ENCODE measurements around the gene TSPAN33.
"Not testable (repeated sequence)": the region's sequence is repeated elsewhere in the genome, so short reads cannot be mapped to it uniquely, and the experiment has no call there.

Gene TSPAN33

GRCh38 chr7:129144095-129144833, at the start of gene TSPAN33:
Gene TSPAN33 (plus strand): TSS chr7:129144707. CDS start chr7:129144981, 274 bp downstream.
- DNase-seq (ENCODE audit: low read depth) = peak; percentile 25

GRCh38 chr7:129095258-129095657, 49.2 kb upstream of the TSPAN33 start:
- no peak for DNase-seq (ENCODE audit: low read depth)

GRCh38 chr7:129098409-129099084, 46.0 kb upstream of the TSPAN33 start:
- DNase-seq (ENCODE audit: low read depth) = no peak

- no peak for DNase-seq (ENCODE audit: low read depth)
Observed at GRCh38 chr7:129100827-129101166, 43.7 kb upstream of the TSPAN33 start.

GRCh38 chr7:129101746-129102145, 42.8 kb upstream of the TSPAN33 start:
- no peak for DNase-seq (ENCODE audit: low read depth)

GRCh38 chr7:129103561-129104324, 40.8 kb upstream of the TSPAN33 start:
- DNase-seq (ENCODE audit: low read depth) = no peak

GRCh38 chr7:129108581-129108980, 35.9 kb upstream of the TSPAN33 start:
- DNase-seq (ENCODE audit: low read depth) = no peak

GRCh38 chr7:129110258-129110981, 34.1 kb upstream of the TSPAN33 start:
- no peak for DNase-seq (ENCODE audit: low read depth)

GRCh38 chr7:129110982-129111376, 33.5 kb upstream of the TSPAN33 start:
- no peak for DNase-seq (ENCODE audit: low read depth)

- no peak for DNase-seq (ENCODE audit: low read depth)
Observed at GRCh38 chr7:129115676-129116075, 28.8 kb upstream of the TSPAN33 start.

- DNase-seq (ENCODE audit: low read depth) = no peak
Observed at GRCh38 chr7:129118182-129118581, 26.3 kb upstream of the TSPAN33 start.

GRCh38 chr7:129118976-129119375, 25.5 kb upstream of the TSPAN33 start:
- no peak for DNase-seq (ENCODE audit: low read depth)

- DNase-seq (ENCODE audit: low read depth) = not testable (repeated sequence)
Observed at GRCh38 chr7:129121501-129122077, 22.9 kb upstream of the TSPAN33 start.

GRCh38 chr7:129122078-129122750, 22.3 kb upstream of the TSPAN33 start:
- no peak for DNase-seq (ENCODE audit: low read depth)

- no peak for DNase-seq (ENCODE audit: low read depth)
Observed at GRCh38 chr7:129122751-129123509, 21.6 kb upstream of the TSPAN33 start.

- no peak for DNase-seq (ENCODE audit: low read depth)
Observed at GRCh38 chr7:129123510-129123857, 21.0 kb upstream of the TSPAN33 start.

GRCh38 chr7:129126314-129126713, 18.2 kb upstream of the TSPAN33 start:
- DNase-seq (ENCODE audit: low read depth) = no peak

- no peak for DNase-seq (ENCODE audit: low read depth)
Observed at GRCh38 chr7:129127154-129127553, 17.4 kb upstream of the TSPAN33 start.

- DNase-seq (ENCODE audit: low read depth) = no peak
Observed at GRCh38 chr7:129127601-129128000, 16.9 kb upstream of the TSPAN33 start.

- no peak for DNase-seq (ENCODE audit: low read depth)
Observed at GRCh38 chr7:129134356-129134987, 10.0 kb upstream of the TSPAN33 start.
